H1 (cell line): ENCODE measurements around the gene FYTTD1. TPM values are rescaled to one million over a fixed set of nuclear protein-coding genes. Genes with fewer than 3 reads are reported as not detected.

ENCODE experiments used
- CTCF ChIA-PET: fragments of 300-600 bp; sonication (Branson Sonifier 250); formaldehyde crosslinking; loops from one replicate; lab custom pipeline; 2021; ENCODE audit not compliant: partially characterized antibody; lab: Charles Lee
- POLR2A ChIA-PET: fragments of 300-600 bp; sonication (Branson Sonifier 250); formaldehyde crosslinking; loops from one replicate; lab custom pipeline; 2021; ENCODE audit warnings: inconsistent platforms; ENCODE audit not compliant: partially characterized antibody; lab: Charles Lee
- DNase-seq, 2 experiments: peaks; one replicate each; pipeline versions ENCODE4 v3.0.0 to v3.0.0-alpha.2; 2010 to 2022; ENCODE audit warnings: low spot score in 2 of 2, low read depth in 1 of 2, mixed read lengths in 1 of 2
- FAIRE-seq: peaks from 2 replicates; lab custom pipeline; 2011; peaks lifted over from hg19 to GRCh38; lab: Jason Lieb, UNC
- H2AFZ ChIP-seq: 2 replicates; pipeline ENCODE4 v1.8.1; 2012; ENCODE audit warnings: low read length, inconsistent platforms
- H2AK5ac ChIP-seq: 2 replicates; pipeline ENCODE4 v1.6.1; 2013; ENCODE audit warnings: low read depth, low read length
- H2BK120ac ChIP-seq: replicated peaks from 2 replicates; pipeline ENCODE3; 2013; ENCODE audit warnings: low read depth, low read length, inconsistent platforms
- H2BK12ac ChIP-seq: 2 replicates; pipeline ENCODE4 v1.6.1; 2013; ENCODE audit warnings: low read depth, low read length
- H2BK15ac ChIP-seq: 2 replicates; pipeline ENCODE4 v1.6.1; 2013; ENCODE audit warnings: low read length
- H2BK20ac ChIP-seq: 2 replicates; pipeline ENCODE4 v1.6.1; 2013; ENCODE audit warnings: low read length
- H2BK5ac ChIP-seq: 2 replicates; pipeline ENCODE4 v1.6.1; 2013; ENCODE audit warnings: low read depth, low read length
- H3K14ac ChIP-seq: 2 replicates; pipeline ENCODE4 v1.6.1; 2013; ENCODE audit warnings: inconsistent platforms; ENCODE audit not compliant: insufficient read length
- H3K18ac ChIP-seq: 2 replicates; pipeline ENCODE4 v1.6.1; 2013; ENCODE audit warnings: low read length; ENCODE audit errors: extremely low read depth
- H3K23ac ChIP-seq: 2 replicates; pipeline ENCODE4 v1.6.1; 2013; ENCODE audit warnings: inconsistent platforms; ENCODE audit not compliant: insufficient read length
- H3K23me2 ChIP-seq: 2 replicates; pipeline ENCODE4 v1.6.1; 2013; ENCODE audit warnings: low read depth, low read length
- H3K27ac ChIP-seq: 2 replicates; pipeline ENCODE4 v1.6.1; 2011; ENCODE audit warnings: low read depth, low read length, inconsistent platforms
- H3K27me3 ChIP-seq, 4 experiments: replicated peaks in 1 of 4; 1 replicate in 1 of 4; 2 replicates in 3 of 4; pipeline versions ENCODE4 v1.6.1 to v1.8.1; 2011 to 2013; ENCODE audit warnings: low read length in 3 of 4, mild to moderate bottlenecking in 3 of 4, inconsistent platforms in 2 of 4, mixed read lengths in 2 of 4, moderate library complexity in 1 of 4; ENCODE audit not compliant: control insufficient read depth in 3 of 4, insufficient read depth in 3 of 4; ENCODE audit errors: extremely low read depth in 1 of 4
- H3K36me3 ChIP-seq, 4 experiments: 2 replicates each; pipeline versions ENCODE4 v1.6.1 to v1.8.1; 2011 to 2013; ENCODE audit warnings: mild to moderate bottlenecking in 4 of 4, low read length in 3 of 4, moderate library complexity in 2 of 4, control low read depth in 1 of 4, inconsistent platforms in 1 of 4; ENCODE audit not compliant: insufficient read depth in 4 of 4, control insufficient read depth in 2 of 4
- H3K4ac ChIP-seq: replicated peaks from 2 replicates; pipeline ENCODE3; 2013; ENCODE audit warnings: low read length, low read depth, mixed read lengths, inconsistent platforms; ENCODE audit not compliant: insufficient read length
- H3K4me1 ChIP-seq, 4 experiments: replicated peaks in 1 of 4; 1 replicate in 1 of 4; 2 replicates in 3 of 4; pipeline versions ENCODE4 v1.6.1 to v1.8.1; 2011 to 2013; ENCODE audit warnings: low read length in 3 of 4, inconsistent platforms in 2 of 4, mixed read lengths in 1 of 4; ENCODE audit not compliant: insufficient read depth in 4 of 4, control insufficient read depth in 3 of 4
- H3K4me2 ChIP-seq, 2 experiments: 2 replicates each; pipeline versions ENCODE4 v1.6.1 to v1.8.1; 2011 to 2013; ENCODE audit warnings: low read depth in 2 of 2, low read length in 2 of 2, control low read depth in 1 of 2, inconsistent platforms in 1 of 2, mild to moderate bottlenecking in 1 of 2; ENCODE audit not compliant: insufficient read depth in 1 of 2
- H3K4me3 ChIP-seq, 4 experiments: fragments of 200-600, 300-600 bp in 1 of 4; sonication (generic), shearing (Covaris generic), sonication (Bioruptor Twin) in 1 of 4; 2 replicates each; pipeline versions ENCODE4 v1.5.1 to v1.8.1; 2011 to 2016; ENCODE audit warnings: low read length in 4 of 4, low read depth in 3 of 4, control low read depth in 2 of 4, inconsistent platforms in 2 of 4, mild to moderate bottlenecking in 2 of 4, mixed read lengths in 1 of 4, moderate library complexity in 1 of 4; ENCODE audit not compliant: insufficient read depth in 2 of 4; ENCODE audit errors: extremely low read depth in 1 of 4
- H3K56ac ChIP-seq: replicated peaks from 2 replicates; pipeline ENCODE3; 2013; ENCODE audit warnings: low read depth, mild to moderate bottlenecking, mixed read lengths, low read length, inconsistent platforms; ENCODE audit not compliant: insufficient read length
- H3K79me1 ChIP-seq: 2 replicates; pipeline ENCODE4 v1.6.1; 2013; ENCODE audit warnings: low read depth, low read length, control low read depth
- H3K79me2 ChIP-seq, 2 experiments: 2 replicates each; pipeline versions ENCODE4 v1.6.1 to v1.8.1; 2012 to 2013; ENCODE audit warnings: low read length in 2 of 2, mild to moderate bottlenecking in 2 of 2, inconsistent platforms in 1 of 2; ENCODE audit not compliant: insufficient read depth in 2 of 2, control insufficient read depth in 1 of 2
- H3K9ac ChIP-seq, 4 experiments: replicated peaks in 1 of 4; 1 replicate in 1 of 4; 2 replicates in 3 of 4; pipeline versions ENCODE4 v1.6.1 to v1.8.1; 2011 to 2013; ENCODE audit warnings: low read depth in 3 of 4, low read length in 3 of 4, control low read depth in 2 of 4, mild to moderate bottlenecking in 2 of 4, moderate library complexity in 2 of 4, inconsistent platforms in 1 of 4; ENCODE audit errors: extremely low read depth in 1 of 4
- H3K9me3 ChIP-seq, 2 experiments: 2 replicates each; pipeline versions ENCODE4 v1.6.1 to v1.8.1; 2012 to 2013; ENCODE audit warnings: mild to moderate bottlenecking in 2 of 2, moderate library complexity in 2 of 2, control low read depth in 1 of 2, inconsistent platforms in 1 of 2, low read depth in 1 of 2, low read length in 1 of 2, mixed read lengths in 1 of 2; ENCODE audit not compliant: insufficient read depth in 2 of 2
- H4K20me1 ChIP-seq, 2 experiments: replicated peaks in 1 of 2; 2 replicates each; pipeline versions ENCODE3 to v1.8.1; 2011 to 2013; ENCODE audit warnings: inconsistent platforms in 2 of 2, low read length in 2 of 2, mild to moderate bottlenecking in 1 of 2; ENCODE audit not compliant: insufficient read depth in 2 of 2, control insufficient read depth in 1 of 2
- H4K5ac ChIP-seq: 2 replicates; pipeline ENCODE4 v1.6.1; 2013; ENCODE audit warnings: low read length, low read depth, mixed read lengths, inconsistent platforms; ENCODE audit not compliant: insufficient read length
- H4K8ac ChIP-seq: 2 replicates; pipeline ENCODE4 v1.8.0; 2013; ENCODE audit warnings: mild to moderate bottlenecking, moderate library complexity, low read length, inconsistent platforms; ENCODE audit not compliant: insufficient read depth; ENCODE audit errors: extremely low read depth
- H4K91ac ChIP-seq: replicated peaks from 2 replicates; pipeline ENCODE3; 2013; ENCODE audit warnings: low read length, mixed read lengths, inconsistent platforms; ENCODE audit not compliant: insufficient read length
- BRCA1 ChIP-seq: IDR thresholded peaks from 2 replicates; pipeline ENCODE4 v1.6.1; 2012; ENCODE audit warnings: low read depth, low read length, improper control_type of control experiment
- CTCF ChIP-seq, 3 experiments: IDR thresholded peaks; 1 replicate in 2 of 3; 2 replicates in 1 of 3; pipeline versions ENCODE4 v1.5.1 to v1.6.1; 2011; ENCODE audit warnings: low read length in 3 of 3, mild to moderate bottlenecking in 3 of 3, inconsistent platforms in 2 of 3, low read depth in 1 of 3, moderate library complexity in 1 of 3; ENCODE audit not compliant: insufficient read depth in 1 of 3; ENCODE audit errors: control extremely low read depth in 1 of 3
- FOSL1 ChIP-seq: IDR thresholded peaks from 2 replicates; pipeline ENCODE4 v1.6.1; 2011; ENCODE audit warnings: mild to moderate bottlenecking, low read depth, low read length, moderate library complexity; ENCODE audit not compliant: insufficient read depth
- HDAC6 ChIP-seq: IDR thresholded peaks from one replicate; pipeline ENCODE4 v1.7.1; 2012; ENCODE audit warnings: low read depth, mild to moderate bottlenecking, inconsistent platforms, low read length, moderate library complexity
- KDM1A ChIP-seq: fragments of 200-600, 300-600 bp; sonication (generic); IDR thresholded peaks from 2 replicates; pipeline ENCODE4 v1.7.1; 2016; ENCODE audit warnings: mild to moderate bottlenecking, low read length, borderline replicate concordance
- MAFK ChIP-seq: IDR thresholded peaks from 2 replicates; pipeline ENCODE4 v1.6.1; 2012; ENCODE audit warnings: low read depth, mild to moderate bottlenecking, improper control_type of control experiment, low read length
- POLR2AphosphoS5 ChIP-seq: IDR thresholded peaks from 2 replicates; pipeline ENCODE4 v1.6.1; 2011; ENCODE audit warnings: low read depth, low read length
- RAD21 ChIP-seq, 2 experiments: IDR thresholded peaks in 1 of 2; conservative IDR thresholded peaks in 1 of 2; 2 replicates each; pipeline ENCODE4 v1.6.1; 2011; ENCODE audit warnings: low read depth in 2 of 2, low read length in 2 of 2, improper control_type of control experiment in 1 of 2, inconsistent platforms in 1 of 2, mild to moderate bottlenecking in 1 of 2, moderate library complexity in 1 of 2
- RFX5 ChIP-seq: IDR thresholded peaks from 2 replicates; pipeline ENCODE4 v1.6.1; 2011; ENCODE audit warnings: low read depth, low read length, improper control_type of control experiment, borderline replicate concordance
- WGBS, 2 experiments: shearing (Covaris generic) in 1 of 2; methylation state at CpG; one replicate each; pipeline versions ENCODE4 v1.1.6 to v1.1.7; 2013 to 2015; ENCODE audit warnings: low lambda C conversion rate in 2 of 2, mixed read lengths in 2 of 2, inconsistent platforms in 1 of 2, low coverage in 1 of 2, missing lambda C conversion rate in 1 of 2; ENCODE audit not compliant: insufficient replicate concordance in 2 of 2, insufficient coverage in 1 of 2, insufficient read length in 1 of 2; ENCODE audit errors: extremely low coverage in 1 of 2, missing lambda C conversion rate in 1 of 2; 5-methylcytosine and 5-hydroxymethylcytosine counted together
- polyA plus RNA-seq, 7 experiments: library from polyadenylated mRNA; depleted of rRNA in 3 of 7; stranded (reverse) in 5 of 7; unstranded in 2 of 7; fragments of >200 nt in 5 of 7; fragments of 200-250 nt in 2 of 7; gene quantifications; 1 replicate in 5 of 7; 2 replicates in 1 of 7; 4 replicates in 1 of 7; pipeline versions ENCODE4 v1.2.1 to v1.2.3, GENCODE V29; 2011 to 2013; ENCODE audit warnings: missing spikeins in 2 of 7, mixed read lengths in 2 of 7
- total RNA-seq: library from RNA; stranded (reverse); fragmentation: NEBNext Ultra II Directional; extraction: Animal tissue kit (Norgen Biotek cat#: 25700); gene quantifications from 2 replicates; pipeline ENCODE4 v1.2.1, GENCODE V29; 2021
- TF ChIP-seq, protein P1 (sequence below): IDR thresholded peaks from 2 replicates; pipeline ENCODE4 v1.6.1; 2011; ENCODE audit warnings: low read length, improper control_type of control experiment

FYTTD1 gene
- total and polyA plus RNA-seq, 2 of the 8 experiments (the other 6 are each of a cell fraction or from before 2014, with no cell fraction given) = 3.1 to 24.4 TPM

- no peak overlapping the region for H2BK5ac ChIP-seq
- no peak overlapping the region for H2AFZ ChIP-seq
- no peak overlapping the region for H3K9ac ChIP-seq
- no peak overlapping the region for H3K56ac ChIP-seq
- no peaks in the 10 kb centered on the region for H3K4me1 ChIP-seq
- no peak overlapping the region for H2BK20ac ChIP-seq
- H2BK12ac ChIP-seq = no peak overlapping the region
- H2AK5ac ChIP-seq = no peak overlapping the region
- no peaks in the 10 kb centered on the region for H4K20me1 ChIP-seq
- no peaks in the 10 kb centered on the region for H3K9me3 ChIP-seq
- H3K4me2 ChIP-seq = no peak overlapping the region
- H2BK15ac ChIP-seq = no peak overlapping the region
- POLR2A ChIA-PET = no interaction called here
- no peak overlapping the region for H4K5ac ChIP-seq
- 100% methylated on average over 1 of the region's 1 CpG; no CpG with 5 or more reads in 1 of the 2 experiments for WGBS, 2 experiments
- no peak overlapping the region for H4K8ac ChIP-seq
- H3K27ac ChIP-seq = no peak overlapping the region
- no peak overlapping the region for H3K4me3 ChIP-seq
- H2BK120ac ChIP-seq = no peak overlapping the region
- no peak for FAIRE-seq
- no peak overlapping the region for H3K23ac ChIP-seq
- no peaks in the 10 kb centered on the region for H3K36me3 ChIP-seq
- H3K79me1 ChIP-seq = no peaks in the 10 kb centered on the region
- H4K91ac ChIP-seq = no peak overlapping the region
- DNase-seq = no peak
- CTCF ChIA-PET = interaction anchor here (0.6 to 1.2 kb wide), 3 partner anchors 38 to 1181 kb away, joined by 3 read pairs; no protein-coding TSS in a partner anchor
- no peaks in the 10 kb centered on the region for H3K23me2 ChIP-seq
- H3K4ac ChIP-seq = no peak overlapping the region
- no peak overlapping the region for H3K18ac ChIP-seq
- H3K14ac ChIP-seq = no peak overlapping the region
- peaks cover 0 to 8% of the 10 kb centered on the region in 2 experiments; a peak in 3 of 4 replicates for H3K79me2 ChIP-seq
- no peaks in the 10 kb centered on the region for H3K27me3 ChIP-seq
- TF ChIP-seq RAD21 (IDR thresholded peaks at IDR 0.05 in 1 of 2, conservative IDR thresholded peaks at IDR 0.05 in 1 of 2; ENCODE audit: low read depth in 2 of 2, low read length in 2 of 2) = no peak
- TF ChIP-seq HDAC6 = no peak
- TF ChIP-seq, protein P1, sequence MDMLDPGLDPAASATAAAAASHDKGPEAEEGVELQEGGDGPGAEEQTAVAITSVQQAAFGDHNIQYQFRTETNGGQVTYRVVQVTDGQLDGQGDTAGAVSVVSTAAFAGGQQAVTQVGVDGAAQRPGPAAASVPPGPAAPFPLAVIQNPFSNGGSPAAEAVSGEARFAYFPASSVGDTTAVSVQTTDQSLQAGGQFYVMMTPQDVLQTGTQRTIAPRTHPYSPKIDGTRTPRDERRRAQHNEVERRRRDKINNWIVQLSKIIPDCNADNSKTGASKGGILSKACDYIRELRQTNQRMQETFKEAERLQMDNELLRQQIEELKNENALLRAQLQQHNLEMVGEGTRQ = no peak
- TF ChIP-seq FOSL1 = no peak
- TF ChIP-seq BRCA1 = no peak
- TF ChIP-seq POLR2AphosphoS5 = no peak
- no peak for TF ChIP-seq KDM1A
- no peak for TF ChIP-seq RFX5
- no peak for TF ChIP-seq MAFK
- TF ChIP-seq CTCF (IDR thresholded peaks at IDR 0.05; ENCODE audit: control extremely low read depth in 1 of 3, insufficient read depth in 1 of 3, low read depth in 1 of 3, low read length in 3 of 3) = no peak
These were observed 37.7 kb downstream of the FYTTD1 start for GRCh38 chr3:197787412-197787811.
